SHP77 treated with DMSO at 0.1 percent for 48 hours (cell line): ENCODE results near the gene FAM25C.
"Not testable (repeated sequence)": the region's sequence is repeated elsewhere in the genome, so short reads cannot be mapped to it uniquely, and the experiment has no call there.

Source experiments
- DNase-seq: peaks from one replicate; lab custom pipeline; 2025; lab: John Stamatoyannopoulos, UW

FAM25C gene

GRCh38 chr10:47957158-47957557 lies 42.4 kb downstream of the FAM25C start:
- DNase-seq: not testable (repeated sequence)

GRCh38 chr10:47947424-47947823 lies 52.2 kb downstream of the FAM25C start:
- not testable (repeated sequence) for DNase-seq
